ENCODE results near the gene PES1.
"Not testable (repeated sequence)": the region's sequence is repeated elsewhere in the genome, so short reads cannot be mapped to it uniquely, and the experiment has no call there.

Gene PES1

DNA sequence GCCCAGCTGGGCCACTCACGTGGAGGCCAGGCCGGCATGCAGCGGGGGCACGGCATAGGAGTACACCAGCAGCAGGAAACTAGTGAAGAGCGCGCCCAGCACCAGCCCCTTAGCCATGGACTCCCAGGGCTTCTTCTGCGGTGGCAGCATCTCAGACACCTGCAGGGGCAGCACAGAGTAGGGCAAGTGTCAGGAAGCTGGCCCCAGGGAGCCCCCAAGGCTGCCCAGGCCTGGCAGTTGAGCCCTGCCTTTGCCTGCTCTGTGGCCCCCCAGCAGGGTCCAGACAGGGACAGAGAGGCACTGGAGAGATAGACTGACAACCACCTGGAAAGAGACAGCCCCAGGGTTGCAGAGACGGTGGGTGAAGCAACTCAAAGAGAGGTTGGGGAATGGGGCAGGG, 34.5 kb downstream of the PES1 start:
- Histone ChIP-seq H3K27ac (no peak overlapping the region), H3K9ac (no peak overlapping the region), H3K4me2 (no peak overlapping the region), H4K20me1 (no peaks in the 10 kb centered on the region), H3K4me3 (no peak overlapping the region), H3K4me1 (no peaks in the 10 kb centered on the region), H3K9me3 (no peaks in the 10 kb centered on the region), H3K36me3 (no peaks in the 10 kb centered on the region), H3K27me3 (no peaks in the 10 kb centered on the region)
- TF ChIP-seq Cebpa-rat (IDR thresholded peaks at IDR 0.05): no peak

DNA sequence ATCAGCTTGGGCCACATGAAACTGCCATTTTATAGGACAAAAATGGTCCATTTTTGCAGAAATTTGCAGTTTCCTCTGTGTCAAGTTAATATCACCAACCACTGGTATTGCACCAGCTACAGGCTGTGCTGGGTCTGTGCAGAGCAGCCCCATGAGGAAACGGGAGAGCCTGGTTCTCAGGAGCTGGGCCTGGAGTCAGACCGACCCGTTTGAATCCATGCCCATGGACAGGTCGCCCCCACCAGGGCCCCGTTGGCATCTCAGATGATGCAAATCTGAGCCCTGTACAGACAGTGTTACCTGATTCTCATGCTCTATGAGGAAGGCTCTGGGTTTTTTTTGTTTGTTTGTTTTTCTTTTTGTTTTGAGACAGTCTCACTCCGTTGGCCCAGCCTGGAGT, 35.3 kb downstream of the PES1 start:
- no peak for TF ChIP-seq Cebpa-rat (IDR thresholded peaks at IDR 0.05)
- Histone ChIP-seq H3K36me3 (no peaks in the 10 kb centered on the region), H3K4me2 (no peak overlapping the region), H3K27ac (no peak overlapping the region), H3K9ac (no peak overlapping the region), H3K9me3 (no peaks in the 10 kb centered on the region), H3K27me3 (no peaks in the 10 kb centered on the region), H3K4me3 (no peak overlapping the region), H4K20me1 (no peaks in the 10 kb centered on the region), H3K4me1 (no peaks in the 10 kb centered on the region)

DNA sequence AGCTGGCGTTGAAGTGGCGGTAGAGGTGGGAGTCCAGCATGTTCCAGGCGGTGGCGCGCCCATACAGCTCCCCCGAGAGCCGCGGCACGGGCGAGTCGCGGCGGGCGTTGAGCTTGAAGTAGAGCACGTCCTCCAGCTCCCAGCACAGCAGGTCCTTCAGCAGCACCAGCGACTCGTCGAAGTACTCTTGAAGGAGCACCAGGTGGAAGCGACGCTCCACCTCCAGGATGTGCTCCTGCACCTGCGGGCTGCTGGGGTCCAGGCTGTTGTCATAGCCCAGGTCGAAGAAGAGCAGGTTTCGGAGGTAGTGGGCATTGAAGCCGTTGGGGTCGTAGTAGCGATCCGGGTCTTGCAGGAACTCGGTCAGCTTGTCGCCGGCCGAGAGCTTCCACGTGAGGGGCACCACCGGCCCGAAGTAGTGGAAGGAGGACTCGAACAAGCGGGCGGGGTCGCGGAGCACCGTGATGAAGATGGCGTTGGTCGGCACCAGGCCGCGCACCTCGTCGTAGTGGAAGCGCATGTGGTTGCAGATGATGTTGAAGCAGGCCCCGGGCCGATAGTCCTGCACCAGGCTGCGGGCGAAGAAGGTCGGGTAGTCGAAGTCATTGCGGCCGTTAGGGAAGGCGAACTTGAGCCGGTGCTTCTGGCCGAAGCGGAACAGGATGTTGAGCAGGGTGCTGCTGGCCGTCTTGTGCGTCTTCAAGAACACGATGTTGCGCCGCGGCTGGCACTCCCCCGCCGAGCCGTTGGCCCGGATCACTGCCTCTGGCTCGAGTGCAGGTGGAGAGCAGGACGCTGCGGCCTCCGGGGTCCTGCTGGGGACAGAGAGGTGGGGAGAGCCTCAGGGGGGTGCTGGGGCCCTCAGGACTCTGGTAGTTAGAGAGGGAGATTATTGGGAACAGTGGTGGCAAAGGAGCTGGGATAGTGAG, 36.2 kb downstream of the PES1 start:
- no peaks in the 10 kb centered on the region for H3K9me3 ChIP-seq
- no peaks in the 10 kb centered on the region for H3K36me3 ChIP-seq
- H3K9ac ChIP-seq: no peak overlapping the region
- H4K20me1 ChIP-seq: no peaks in the 10 kb centered on the region
- no peak overlapping the region for H3K4me3 ChIP-seq
- H3K4me2 ChIP-seq: no peak overlapping the region
- TF ChIP-seq Cebpa-rat (IDR thresholded peaks at IDR 0.05): no peak
- H3K4me1 ChIP-seq: no peaks in the 10 kb centered on the region
- H3K27ac ChIP-seq: no peak overlapping the region
- no peaks in the 10 kb centered on the region for H3K27me3 ChIP-seq

DNA sequence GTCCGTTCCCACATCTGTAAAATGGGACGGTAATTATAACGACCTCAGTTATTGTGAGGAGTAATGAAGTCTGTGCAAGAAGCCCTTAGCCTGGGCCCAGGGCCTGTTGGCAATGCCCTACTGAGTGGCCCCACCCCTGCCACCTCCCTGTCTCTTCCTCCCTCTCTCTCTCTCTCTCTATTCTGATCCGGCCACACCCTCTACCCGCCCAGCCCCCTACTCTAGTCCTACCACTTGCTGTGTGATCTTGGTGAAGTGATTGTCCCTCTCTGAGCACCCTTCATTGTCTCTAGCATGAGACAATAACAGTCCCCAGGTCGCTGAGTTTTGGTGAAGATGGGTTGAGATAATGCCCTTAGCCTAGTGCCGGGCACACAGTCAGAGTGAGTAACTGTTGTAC, 37.7 kb downstream of the PES1 start:
- H3K4me3 ChIP-seq: no peak overlapping the region
- no peaks in the 10 kb centered on the region for H3K4me1 ChIP-seq
- H3K36me3 ChIP-seq: no peaks in the 10 kb centered on the region
- no peak overlapping the region for H3K4me2 ChIP-seq
- H3K27ac ChIP-seq: no peak overlapping the region
- no peaks in the 10 kb centered on the region for H3K27me3 ChIP-seq
- no peak for TF ChIP-seq Cebpa-rat (IDR thresholded peaks at IDR 0.05)
- no peak overlapping the region for H3K9ac ChIP-seq
- no peaks in the 10 kb centered on the region for H4K20me1 ChIP-seq
- no peaks in the 10 kb centered on the region for H3K9me3 ChIP-seq

DNA sequence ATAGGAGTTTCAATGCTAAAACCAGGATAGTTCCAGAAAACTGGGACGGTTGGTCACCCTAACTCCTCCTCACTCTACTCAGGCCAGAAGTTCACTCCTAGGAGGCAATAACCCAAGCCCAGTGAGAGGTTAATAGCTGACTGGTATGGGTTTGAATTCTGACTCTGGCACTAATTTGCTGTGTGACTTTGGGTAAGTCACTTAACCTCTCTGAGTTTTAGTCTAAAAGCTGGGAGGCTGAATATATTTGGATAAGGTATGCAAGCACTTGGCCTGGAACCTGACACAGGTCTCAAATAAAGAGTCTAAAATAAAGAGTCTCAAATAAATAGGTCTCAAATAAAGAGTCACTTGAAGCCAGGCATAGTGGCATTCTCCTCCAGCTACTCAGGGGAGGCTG, 39.0 kb downstream of the PES1 start:
- H3K9me3 ChIP-seq: no peaks in the 10 kb centered on the region
- no peak overlapping the region for H3K9ac ChIP-seq
- H3K36me3 ChIP-seq: no peaks in the 10 kb centered on the region
- no peaks in the 10 kb centered on the region for H3K4me1 ChIP-seq
- H3K4me2 ChIP-seq: no peak overlapping the region
- H3K27me3 ChIP-seq: no peaks in the 10 kb centered on the region
- no peaks in the 10 kb centered on the region for H4K20me1 ChIP-seq
- no peak for TF ChIP-seq Cebpa-rat (IDR thresholded peaks at IDR 0.05)
- H3K27ac ChIP-seq: no peak overlapping the region
- H3K4me3 ChIP-seq: no peak overlapping the region

DNA sequence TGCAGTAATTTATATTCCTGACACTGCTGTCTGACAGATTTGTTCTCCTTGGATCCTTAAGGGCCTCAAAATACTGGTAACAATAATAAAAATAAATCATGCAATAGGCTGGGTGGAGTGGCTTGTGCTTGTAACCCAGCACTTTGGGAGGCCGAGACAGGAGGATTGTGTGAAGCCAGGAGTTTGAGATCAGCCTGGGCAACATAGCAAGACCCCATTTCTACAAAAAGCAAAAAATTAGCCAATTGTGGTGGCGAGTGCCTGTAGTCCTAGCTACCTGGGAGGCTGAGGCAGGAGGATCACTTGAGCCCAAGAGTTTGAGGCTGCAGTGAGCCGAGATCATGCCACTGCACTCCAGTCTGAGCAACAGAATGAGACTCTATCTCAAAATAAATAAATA, 39.9 kb downstream of the PES1 start:
- not testable (repeated sequence) for H4K20me1 ChIP-seq, H3K9ac ChIP-seq, H3K27ac ChIP-seq, H3K4me1 ChIP-seq, H3K4me3 ChIP-seq, H3K9me3 ChIP-seq, H3K36me3 ChIP-seq, H3K4me2 ChIP-seq, H3K27me3 ChIP-seq

DNA sequence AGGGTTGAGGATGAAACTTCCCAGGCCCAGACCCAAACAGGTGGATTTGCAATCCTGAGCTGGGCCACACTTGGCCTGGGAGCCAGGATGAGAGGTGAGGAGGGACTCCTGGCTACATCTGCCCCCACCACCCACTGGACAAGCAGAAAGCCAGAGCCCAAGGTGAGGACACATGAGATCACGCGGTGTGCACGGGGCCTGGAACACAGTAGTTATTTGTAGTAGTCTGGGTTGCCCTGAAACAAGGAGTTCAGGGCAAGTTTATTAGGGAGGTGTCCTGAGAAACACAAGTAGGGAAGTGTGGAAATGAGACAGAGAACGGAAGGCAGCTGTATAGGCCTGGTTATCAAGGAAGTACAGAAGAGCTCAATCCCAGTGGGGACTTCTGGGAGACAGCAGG, 44.5 kb downstream of the PES1 start:
- H3K4me3 ChIP-seq: no peak overlapping the region
- H3K4me2 ChIP-seq: no peak overlapping the region
- H3K4me1 ChIP-seq: no peaks in the 10 kb centered on the region
- H3K27me3 ChIP-seq: no peaks in the 10 kb centered on the region
- no peaks in the 10 kb centered on the region for H4K20me1 ChIP-seq
- no peak for TF ChIP-seq Cebpa-rat (IDR thresholded peaks at IDR 0.05)
- H3K9me3 ChIP-seq: no peaks in the 10 kb centered on the region
- H3K36me3 ChIP-seq: no peaks in the 10 kb centered on the region
- no peak overlapping the region for H3K27ac ChIP-seq
- no peak overlapping the region for H3K9ac ChIP-seq

DNA sequence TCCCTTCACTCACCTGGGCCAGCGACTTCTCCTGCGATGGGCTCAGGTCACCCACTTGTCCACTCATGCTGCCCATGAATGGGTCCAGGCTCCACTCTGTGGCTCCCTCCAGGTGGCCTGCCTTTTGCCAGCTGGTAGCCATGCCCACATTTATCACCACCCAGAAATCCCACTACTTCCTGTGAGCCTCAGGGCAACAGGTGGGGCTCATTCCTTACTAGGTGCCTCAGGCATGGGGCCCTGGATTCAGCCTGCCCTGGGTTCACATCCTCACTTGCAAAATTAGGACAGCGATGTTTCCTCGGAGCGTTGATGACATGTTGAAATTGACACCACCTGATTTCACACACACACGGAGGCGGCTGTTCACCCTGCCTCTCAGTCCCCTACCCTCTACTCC, 45.1 kb downstream of the PES1 start, which contains the start of gene SEC14L6:
Gene SEC14L6, minus strand, starts transcription at position 126 of the 400 bp plus-strand sequence. Its CDS starts 59 bp downstream, at position 67.
- no peaks in the 10 kb centered on the region for H3K27me3 ChIP-seq
- no peak for TF ChIP-seq Cebpa-rat (IDR thresholded peaks at IDR 0.05)

DNA sequence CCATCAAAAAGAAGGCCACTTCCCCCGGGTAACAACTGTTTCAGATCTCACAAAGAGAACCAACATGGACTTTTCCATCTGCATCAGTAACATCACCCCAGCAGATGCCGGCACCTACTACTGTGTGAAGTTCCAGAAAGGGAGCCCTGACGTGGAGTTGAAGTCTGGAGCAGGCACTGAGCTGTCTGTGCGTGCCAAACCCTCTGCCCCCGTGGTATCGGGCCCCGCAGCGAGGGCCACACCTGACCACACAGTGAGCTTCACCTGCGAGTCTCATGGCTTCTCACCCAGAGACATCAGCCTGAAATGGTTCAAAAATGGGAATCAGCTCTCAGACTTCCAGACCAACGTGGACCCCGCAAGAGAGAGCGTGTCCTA, 48.9 kb downstream of the PES1 start:
- H3K36me3 ChIP-seq: no peaks in the 10 kb centered on the region
- no peak overlapping the region for H3K4me2 ChIP-seq
- no peaks in the 10 kb centered on the region for H3K27me3 ChIP-seq
- H4K20me1 ChIP-seq: no peaks in the 10 kb centered on the region
- H3K9me3 ChIP-seq: no peaks in the 10 kb centered on the region
- no peak overlapping the region for H3K4me3 ChIP-seq
- no peaks in the 10 kb centered on the region for H3K4me1 ChIP-seq
- H3K9ac ChIP-seq: no peak overlapping the region
- H3K27ac ChIP-seq: no peak overlapping the region
- no peak for TF ChIP-seq Cebpa-rat (IDR thresholded peaks at IDR 0.05)

More for the DNA sequence above, 45.1 kb downstream of the PES1 start, which contains the start of gene SEC14L6:
- no peaks in the 10 kb centered on the region for H3K4me1 ChIP-seq
- H3K9ac ChIP-seq: no peak within 1 kb of the TSS
- H4K20me1 ChIP-seq: no peaks in the 10 kb centered on the region
- no peak within 1 kb of the TSS for H3K4me2 ChIP-seq
- no peak within 1 kb of the TSS for H3K27ac ChIP-seq
- no peak within 1 kb of the TSS for H3K4me3 ChIP-seq
- no peaks in the 10 kb centered on the region for H3K9me3 ChIP-seq
- no peaks in the 10 kb centered on the region for H3K36me3 ChIP-seq

DNA sequence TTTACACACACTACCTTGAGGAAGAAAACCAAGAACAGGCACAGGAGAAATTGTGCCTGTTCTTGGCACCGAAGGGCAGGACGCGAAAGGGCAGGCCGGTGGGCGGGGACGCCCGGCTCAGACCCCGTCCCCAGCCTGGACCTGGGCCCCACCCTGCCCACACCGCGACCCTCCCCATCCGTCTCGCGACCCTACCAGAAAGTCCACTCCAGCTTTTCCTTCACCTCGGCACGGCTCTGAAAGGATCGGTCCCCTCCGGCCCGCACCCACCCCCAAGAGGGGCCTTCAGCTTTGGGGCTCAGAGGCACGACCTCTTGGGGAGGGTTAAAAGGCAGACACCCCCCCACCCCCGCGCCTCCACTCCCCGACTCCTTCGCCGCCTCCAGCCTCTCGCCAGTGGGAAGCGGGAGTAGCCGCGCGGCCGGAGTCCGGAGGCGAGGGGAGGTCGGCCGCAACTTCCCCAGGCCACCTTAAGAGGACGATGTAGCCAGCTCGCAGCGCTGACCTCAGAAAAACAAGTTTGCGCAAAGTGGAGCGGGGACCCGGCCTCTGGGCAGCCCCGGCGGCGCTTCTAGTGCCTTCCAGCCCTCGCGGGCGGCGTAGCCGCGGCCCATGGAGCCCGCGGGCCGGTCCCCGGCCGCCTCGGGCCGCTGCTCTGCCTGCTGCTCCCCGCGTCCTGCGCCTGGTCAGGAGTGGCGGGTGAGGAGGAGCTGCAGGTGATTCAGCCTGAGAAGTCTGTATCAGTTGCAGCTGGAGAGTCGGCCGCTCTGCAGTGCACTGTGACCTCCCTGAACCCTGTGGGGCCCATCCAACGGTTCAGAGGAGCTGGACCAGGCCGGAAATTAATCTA, 49.5 kb downstream of the PES1 start:
- Histone ChIP-seq H3K36me3 (no peaks in the 10 kb centered on the region), H3K4me3 (no peak overlapping the region), H4K20me1 (no peaks in the 10 kb centered on the region), H3K27me3 (no peaks in the 10 kb centered on the region), H3K4me1 (no peaks in the 10 kb centered on the region), H3K4me2 (no peak overlapping the region), H3K27ac (no peak overlapping the region), H3K9me3 (no peaks in the 10 kb centered on the region), H3K9ac (no peak overlapping the region)
- TF ChIP-seq Cebpa-rat (IDR thresholded peaks at IDR 0.05): no peak

DNA sequence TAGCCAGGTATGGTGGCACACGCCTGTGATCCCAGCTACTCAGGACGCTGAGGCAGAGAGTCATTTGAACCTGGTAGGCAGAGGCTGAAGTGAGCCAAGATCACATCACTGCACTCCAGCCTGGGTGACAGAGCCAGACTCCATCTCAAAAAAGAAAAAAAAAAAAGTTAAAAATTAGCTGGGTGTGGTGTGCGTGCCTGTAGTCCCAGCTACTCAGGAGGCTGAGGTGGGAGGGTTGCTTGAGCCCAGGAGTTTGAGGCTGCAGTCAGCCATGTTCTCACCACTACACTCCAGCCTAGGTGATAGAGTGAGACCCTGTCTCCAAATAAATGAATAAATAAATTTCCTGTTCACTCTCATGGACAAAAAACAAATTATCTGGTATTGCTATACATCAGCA, 50.2 kb downstream of the PES1 start:
- not testable (repeated sequence) for H3K4me1 ChIP-seq, H4K20me1 ChIP-seq, H3K4me2 ChIP-seq, H3K27me3 ChIP-seq, H3K9ac ChIP-seq, H3K4me3 ChIP-seq, H3K27ac ChIP-seq, H3K9me3 ChIP-seq, H3K36me3 ChIP-seq
